B cell (primary cell): ENCODE results near the gene FIG4. TPM values are rescaled to one million over a fixed set of nuclear protein-coding genes. Genes with fewer than 3 reads are reported as not detected.

Source experiments
- ATAC-seq: fragments of 200-7000 bp; cut with Tn5 transposase; one replicate; pipeline ENCODE4 v1.10.0; 2021; ENCODE audit warnings: low read depth, mild to moderate bottlenecking, moderate number of reproducible peaks, moderate library complexity
- CTCF ChIA-PET: fragments of 350-600 bp; sonication (Branson Sonifier 250); formaldehyde crosslinking; loops from one replicate; lab custom pipeline; 2021; ENCODE audit warnings: antibody characterized with exemption, inconsistent platforms; lab: Charles Lee
- POLR2A ChIA-PET: fragments of 350-600 bp; sonication (Branson Sonifier 250); formaldehyde crosslinking; loops from one replicate; lab custom pipeline; 2021; ENCODE audit warnings: antibody characterized with exemption; lab: Charles Lee
- DNase-seq: peaks from one replicate; pipeline ENCODE4 v3.0.0; 2013
- H2AFZ ChIP-seq: 2 replicates; pipeline ENCODE4 v1.6.1; 2012; ENCODE audit warnings: mild to moderate bottlenecking, low read depth, low read length; ENCODE audit not compliant: insufficient read depth, poor library complexity, severe bottlenecking
- H3K27ac ChIP-seq, 2 donors: 1 replicate in 1 of 2; 2 replicates in 1 of 2; pipeline ENCODE4 v1.5.1; 2012 to 2013; ENCODE audit warnings: low read length in 2 of 2, mild to moderate bottlenecking in 2 of 2, moderate library complexity in 1 of 2
- H3K27me3 ChIP-seq, 4 experiments: fragments of 200-600 bp in 1 of 4; sonication (generic) in 1 of 4; replicated peaks in 1 of 4; 1 replicate in 2 of 4; 2 replicates in 2 of 4; pipeline versions ENCODE4 v1.6.1 to v1.7.0; 2013 to 2016; ENCODE audit warnings: low read length in 3 of 4, mild to moderate bottlenecking in 2 of 4, mixed read lengths in 1 of 4, moderate library complexity in 1 of 4; ENCODE audit not compliant: insufficient read depth in 4 of 4, control insufficient read depth in 3 of 4; ENCODE audit errors: control extremely low read depth in 1 of 4
- H3K36me3 ChIP-seq, 2 experiments: replicated peaks in 1 of 2; 1 replicate in 1 of 2; 2 replicates in 1 of 2; pipeline versions ENCODE4 v1.6.1 to v1.7.1; 2013; ENCODE audit warnings: low read length in 1 of 2; ENCODE audit not compliant: insufficient read depth in 2 of 2, control insufficient read depth in 1 of 2; ENCODE audit errors: control extremely low read depth in 1 of 2, extremely low read depth in 1 of 2
- H3K4me1 ChIP-seq, 2 donors: fragments of 200-600 bp in 1 of 2; sonication (generic) in 1 of 2; 1 replicate in 1 of 2; 2 replicates in 1 of 2; pipeline versions ENCODE4 v1.5.1 to v1.6.1; 2013 to 2017; ENCODE audit warnings: low read length in 2 of 2; ENCODE audit not compliant: control insufficient read depth in 2 of 2, insufficient read depth in 2 of 2
- H3K4me2 ChIP-seq: replicated peaks from 2 replicates; pipeline ENCODE3; 2012; ENCODE audit warnings: mild to moderate bottlenecking, low read depth, low read length; ENCODE audit not compliant: poor library complexity, severe bottlenecking
- H3K4me3 ChIP-seq, 5 experiments: fragments of 200-600 bp in 1 of 5; sonication (generic) in 1 of 5; 1 replicate in 3 of 5; 2 replicates in 2 of 5; pipeline versions ENCODE4 v1.5.1 to v1.7.0; 2011 to 2016; ENCODE audit warnings: low read length in 4 of 5, mild to moderate bottlenecking in 4 of 5, low read depth in 2 of 5, control low read depth in 1 of 5, moderate library complexity in 1 of 5; ENCODE audit not compliant: insufficient read depth in 1 of 5; ENCODE audit errors: control extremely low read depth in 1 of 5, extremely low read depth in 1 of 5
- H3K79me2 ChIP-seq: fragments of 200-600 bp; sonication (generic); one replicate; pipeline ENCODE4 v1.6.0; 2016; ENCODE audit warnings: low read length; ENCODE audit not compliant: control insufficient read depth, insufficient read depth
- H3K9ac ChIP-seq: fragments of 200-600 bp; sonication (generic); 2 replicates; pipeline ENCODE4 v1.6.1; 2017; ENCODE audit warnings: mild to moderate bottlenecking, low read length, moderate library complexity
- H3K9me3 ChIP-seq, 3 donors: one replicate each; pipeline versions ENCODE4 v1.6.1 to v1.7.1; 2013; ENCODE audit warnings: low read length in 2 of 3; ENCODE audit not compliant: control insufficient read depth in 2 of 3, insufficient read depth in 1 of 3; ENCODE audit errors: control extremely low read depth in 1 of 3
- H4K20me1 ChIP-seq: 2 replicates; pipeline ENCODE4 v1.6.0; 2012; ENCODE audit warnings: mild to moderate bottlenecking, low read length; ENCODE audit not compliant: insufficient read depth, control insufficient read depth, poor library complexity, severe bottlenecking
- H3K27ac Mint-ChIP-seq: one replicate; pipeline ENCODE4 v1.8.0; 2021; ENCODE audit warnings: mixed read lengths
- H3K27me3 Mint-ChIP-seq: one replicate; pipeline ENCODE4 v1.8.0; 2021; ENCODE audit warnings: mixed read lengths
- H3K4me1 Mint-ChIP-seq: one replicate; pipeline ENCODE4 v1.8.0; 2021; ENCODE audit warnings: mixed read lengths
- H3K4me3 Mint-ChIP-seq: one replicate; pipeline ENCODE4 v1.8.0; 2021; ENCODE audit warnings: mixed read lengths
- H3K9me3 Mint-ChIP-seq: one replicate; pipeline ENCODE4 v1.8.0; 2022; ENCODE audit warnings: mixed read lengths; ENCODE audit not compliant: insufficient read depth
- CTCF ChIP-seq: fragments of 200-600 bp; IDR thresholded peaks from one replicate; pipeline ENCODE4 v1.8.0; 2022; ENCODE audit warnings: antibody characterized with exemption, mild to moderate bottlenecking
- EZH2 ChIP-seq: IDR thresholded peaks from 2 replicates; pipeline ENCODE4 v1.6.1; 2012; ENCODE audit warnings: borderline replicate concordance, low read depth, mild to moderate bottlenecking, moderate library complexity, low read length; ENCODE audit not compliant: insufficient read depth, poor library complexity, severe bottlenecking
- WGBS: methylation state at CpG from one replicate; pipeline ENCODE4 v1.1.5; 2013; ENCODE audit warnings: missing lambda C conversion rate; ENCODE audit not compliant: insufficient coverage; 5-methylcytosine and 5-hydroxymethylcytosine counted together
- intact Hi-C: fragments of 100-400 bp; cut with micrococcal nuclease; formaldehyde crosslinking; loops from one replicate; pipeline ENCODE4 v1.10.0; 2022
- polyA plus RNA-seq: library from polyadenylated mRNA; depleted of rRNA; stranded (reverse); fragments of >200 nt; gene quantifications from 2 replicates; pipeline ENCODE4 v1.2.3, GENCODE V29; 2012
- total RNA-seq, 2 donors: library from RNA; stranded (reverse); fragments of 120-200 nt in 1 of 2; gene quantifications; 1 replicate in 1 of 2; 2 replicates in 1 of 2; pipeline versions ENCODE4 v1.2.3 to v1.2.4, GENCODE V29; 2013 to 2022

Gene FIG4
- total and polyA plus RNA-seq, 2 donors (not counting 1 experiment from before 2014, with no cell fraction given) = 28.2 to 31.5 TPM

GRCh38 chr6:109695468-109695867 is 4.4 kb downstream of the FIG4 start:
- Histone ChIP-seq H3K4me3 (no peak overlapping the region), H3K27me3 (no peaks in the 10 kb centered on the region), H3K4me2 (no peak overlapping the region), H2AFZ (no peak overlapping the region), H3K9ac (no peak overlapping the region), H3K79me2 (peaks cover 86% of the 10 kb centered on the region), H3K4me1 (peaks cover 23% of the 10 kb centered on the region in 2 donors), H3K9me3 (peaks cover 0 to 2% (median 0%) of the 10 kb centered on the region in 3 donors), H4K20me1 (no peaks in the 10 kb centered on the region), H3K27ac (no peak overlapping the region), H3K36me3 (peaks cover 3 to 20% of the 10 kb centered on the region in 2 experiments)
- DNase-seq (no peak), ATAC-seq (no peak)
- 89% methylated on average over 3 of the region's 4 CpGs for WGBS
- ChIA-PET POLR2A (interaction anchor here (0.6 kb wide), 1 partner anchor 1179 kb away, joined by 3 read pairs; the partner anchor contains the start of gene AMD1), CTCF (interaction anchor here (1.5 to 7.3 kb wide), 4 partner anchors 7 to 508 kb away, joined by 4 to 73 read pairs (median 18); no protein-coding TSS in a partner anchor)
- H3K27me3 Mint-ChIP-seq = no peaks in the 10 kb centered on the region
- peaks cover 32% of the 10 kb centered on the region for H3K4me1 Mint-ChIP-seq
- peaks cover 2% of the 10 kb centered on the region for H3K9me3 Mint-ChIP-seq
- TF ChIP-seq EZH2 (no peak), CTCF (no peak)
- intact Hi-C loops = loop anchor here (10.0 kb wide), 1 partner anchor 1179 kb away; the partner anchor contains the start of gene AMD1
- H3K4me3 Mint-ChIP-seq = no peak overlapping the region
- H3K27ac Mint-ChIP-seq = no peak overlapping the region

GRCh38 chr6:109696355-109696754 is 5.3 kb downstream of the FIG4 start:
- peaks cover 2% of the 10 kb centered on the region for H3K9me3 Mint-ChIP-seq
- 100% methylated on average over 2 of the region's 5 CpGs for WGBS
- no peak overlapping the region for H3K27ac ChIP-seq
- peaks cover 84% of the 10 kb centered on the region for H3K79me2 ChIP-seq
- ChIA-PET POLR2A (no interaction called here), CTCF (interaction anchor here (0.8 to 7.3 kb wide), 6 partner anchors 7 to 695 kb away, joined by 3 to 73 read pairs (median 6); no protein-coding TSS in a partner anchor)
- H3K27me3 ChIP-seq = no peaks in the 10 kb centered on the region
- peaks cover 0 to 2% (median 0%) of the 10 kb centered on the region in 3 donors for H3K9me3 ChIP-seq
- H3K4me2 ChIP-seq = no peak overlapping the region
- intact Hi-C loops = loop anchor here (10.0 kb wide), 1 partner anchor 1178 kb away; the partner anchor contains the start of gene AMD1
- no peak overlapping the region for H3K27ac Mint-ChIP-seq
- no peak overlapping the region for H3K4me3 ChIP-seq
- no peak overlapping the region for H2AFZ ChIP-seq
- peaks cover 35% of the 10 kb centered on the region for H3K4me1 Mint-ChIP-seq
- DNase-seq (no peak), ATAC-seq (no peak)
- no peaks in the 10 kb centered on the region for H4K20me1 ChIP-seq
- no peak for TF ChIP-seq CTCF
- no peak for TF ChIP-seq EZH2
- H3K4me3 Mint-ChIP-seq = no peak overlapping the region
- peaks cover 3 to 20% of the 10 kb centered on the region in 2 experiments for H3K36me3 ChIP-seq
- no peak overlapping the region for H3K9ac ChIP-seq
- H3K27me3 Mint-ChIP-seq = no peaks in the 10 kb centered on the region
- H3K4me1 ChIP-seq = peaks cover 23% of the 10 kb centered on the region in 2 donors
